ENCODE measurements around the gene OR51E2. TPM values are rescaled to one million over a fixed set of nuclear protein-coding genes. Genes with fewer than 3 reads are reported as not detected.

OR51E2 gene
- total RNA-seq, 4 donors from 2014 or later: 0.10 to 0.30 TPM; not detected in 2

GRCh38 chr11:4636962-4637661, 60.5 kb downstream of the OR51E2 start, which contains the start of gene OR51D1:
TSS of gene OR51D1 (plus strand) at chr11:4637477. CDS start at chr11:4639791, 2,314 bp downstream.
- DNase-seq (ENCODE audit: low spot score in 2 of 2): peak; percentile 32 to 92
- intact Hi-C loops (cut with DNase I; ENCODE audit: low total_unique reads): no loop called here
- 31 to 33% methylated on average over 20 to 21 of the region's 21 CpGs for WGBS, 2 donors
- no peak within 1 kb of the TSS for H3K4me3 ChIP-seq (ENCODE audit: low read depth, poor library complexity, severe bottlenecking)
- TF ChIP-seq POLR2A (IDR thresholded peaks at IDR 0.05) (no peak), CTCF (IDR thresholded peaks at IDR 0.05) (no peak)

- 82 to 83% methylated on average over 2 of the region's 2 CpGs for WGBS, 2 donors
- no peak overlapping the region for H3K4me3 ChIP-seq (ENCODE audit: low read depth, poor library complexity, severe bottlenecking)
- TF ChIP-seq POLR2A (IDR thresholded peaks at IDR 0.05) (no peak), CTCF (IDR thresholded peaks at IDR 0.05) (no peak)
- intact Hi-C loops (cut with DNase I; ENCODE audit: low total_unique reads): no loop called here
- no peak for DNase-seq (ENCODE audit: low spot score in 2 of 2)
Observed at GRCh38 chr11:4636136-4636535, 61.5 kb downstream of the OR51E2 start.

Other genes starting within 250 kb of the OR51E2 start
- not detected for gene OR52K2, start 248.6 kb downstream of the OR51E2 start, total RNA-seq
- gene OR52K1, start 215.2 kb downstream of the OR51E2 start, total RNA-seq: not detected
- gene OR52M1, start 152.7 kb downstream of the OR51E2 start, total RNA-seq: not detected
- gene OR52I2, start 116.1 kb downstream of the OR51E2 start, total RNA-seq: not detected
- gene OR52I1, start 103.8 kb downstream of the OR51E2 start, total RNA-seq: not detected
- 10 to 100 TPM in 1 of 4 donors, 1 to 10 TPM in 3; 7.3 to 12.5 (median 8.9) TPM for gene TRIM68, start 89.6 kb downstream of the OR51E2 start, total RNA-seq
- gene OR51D1, start 60.4 kb downstream of the OR51E2 start, total RNA-seq: not detected
- under 1 TPM; 0.11 to 0.39 (median 0.21) TPM for gene OR51E1, start 53.9 kb downstream of the OR51E2 start, total RNA-seq
- gene MMP26, start 6.9 kb upstream of the OR51E2 start, total RNA-seq: not detected
- not detected for gene OR51F1, start 72.1 kb upstream of the OR51E2 start, total RNA-seq
- not detected for gene OR52R1, start 106.5 kb upstream of the OR51E2 start, total RNA-seq
- gene OR51F2, start 123.5 kb upstream of the OR51E2 start, total RNA-seq: not detected
- gene OR51S1, start 151.4 kb upstream of the OR51E2 start, total RNA-seq: not detected
- gene OR51T1, start 184.0 kb upstream of the OR51E2 start, total RNA-seq: not detected
- gene OR51A7, start 205.9 kb upstream of the OR51E2 start, total RNA-seq: not detected
- gene OR51G2, start 221.5 kb upstream of the OR51E2 start, total RNA-seq: not detected
- not detected for gene OR51G1, start 226.5 kb upstream of the OR51E2 start, total RNA-seq
- gene OR51A4, start 249.8 kb upstream of the OR51E2 start, total RNA-seq: not detected